GM19238 (cell line): ENCODE results near the gene RADX.
"Not testable (repeated sequence)": the region's sequence is repeated elsewhere in the genome, so short reads cannot be mapped to it uniquely, and the experiment has no call there.

ENCODE experiments used
- DNase-seq: peaks from one replicate; pipeline ENCODE4 v3.0.0; 2011; ENCODE audit warnings: low spot score; ENCODE audit not compliant: insufficient read length

The RADX gene

GRCh38 chrX:106611679-106612392 is at the start of gene RADX:
RADX (plus strand) TSS chrX:106611978; CDS start chrX:106612081, 103 bp downstream.
- DNase-seq: peak; percentile 38

- no peak for DNase-seq
These were observed 46.8 kb upstream of the RADX start for GRCh38 chrX:106564986-106565385.

GRCh38 chrX:106566362-106566761 is 45.4 kb upstream of the RADX start:
- no peak for DNase-seq

GRCh38 chrX:106581856-106582255 is 29.9 kb upstream of the RADX start:
- DNase-seq: no peak

- DNase-seq: no peak
These were observed 26.3 kb upstream of the RADX start for GRCh38 chrX:106585478-106585877.

GRCh38 chrX:106588801-106589200 is 23.0 kb upstream of the RADX start:
- no peak for DNase-seq

GRCh38 chrX:106599411-106599810 is 12.4 kb upstream of the RADX start:
- DNase-seq: no peak

- no peak for DNase-seq
These were observed 5.2 kb upstream of the RADX start for GRCh38 chrX:106606571-106606970.

GRCh38 chrX:106608016-106608415 is 3.8 kb upstream of the RADX start:
- no peak for DNase-seq

- DNase-seq: no peak
These were observed 480 bp upstream of the RADX start for GRCh38 chrX:106611317-106611678.

GRCh38 chrX:106612393-106612763 is 600 bp downstream of the RADX start:
- no peak for DNase-seq

GRCh38 chrX:106613277-106613676 is 1.5 kb downstream of the RADX start:
- DNase-seq: no peak

- no peak for DNase-seq
These were observed 3.3 kb downstream of the RADX start for GRCh38 chrX:106615041-106615440.

GRCh38 chrX:106619797-106620196 is 8.0 kb downstream of the RADX start:
- no peak for DNase-seq

- no peak for DNase-seq
These were observed 10.1 kb downstream of the RADX start for GRCh38 chrX:106621836-106622235.

- no peak for DNase-seq
These were observed 15.0 kb downstream of the RADX start for GRCh38 chrX:106626789-106627188.

GRCh38 chrX:106631615-106632014 is 19.8 kb downstream of the RADX start:
- no peak for DNase-seq

- DNase-seq: no peak
These were observed 38.0 kb downstream of the RADX start for GRCh38 chrX:106649523-106650428.

- not testable (repeated sequence) for DNase-seq
These were observed 41.8 kb downstream of the RADX start for GRCh38 chrX:106653625-106654024.

- DNase-seq: no peak
These were observed 58.9 kb downstream of the RADX start for GRCh38 chrX:106670631-106671030.

- DNase-seq: no peak
These were observed 60.7 kb downstream of the RADX start for GRCh38 chrX:106672527-106672926.

GRCh38 chrX:106680716-106681115 is 68.9 kb downstream of the RADX start:
- no peak for DNase-seq

- no peak for DNase-seq
These were observed 72.4 kb downstream of the RADX start for GRCh38 chrX:106684207-106684606.
